Measurements from ENCODE around the gene STOML3.

The STOML3 gene

DNA sequence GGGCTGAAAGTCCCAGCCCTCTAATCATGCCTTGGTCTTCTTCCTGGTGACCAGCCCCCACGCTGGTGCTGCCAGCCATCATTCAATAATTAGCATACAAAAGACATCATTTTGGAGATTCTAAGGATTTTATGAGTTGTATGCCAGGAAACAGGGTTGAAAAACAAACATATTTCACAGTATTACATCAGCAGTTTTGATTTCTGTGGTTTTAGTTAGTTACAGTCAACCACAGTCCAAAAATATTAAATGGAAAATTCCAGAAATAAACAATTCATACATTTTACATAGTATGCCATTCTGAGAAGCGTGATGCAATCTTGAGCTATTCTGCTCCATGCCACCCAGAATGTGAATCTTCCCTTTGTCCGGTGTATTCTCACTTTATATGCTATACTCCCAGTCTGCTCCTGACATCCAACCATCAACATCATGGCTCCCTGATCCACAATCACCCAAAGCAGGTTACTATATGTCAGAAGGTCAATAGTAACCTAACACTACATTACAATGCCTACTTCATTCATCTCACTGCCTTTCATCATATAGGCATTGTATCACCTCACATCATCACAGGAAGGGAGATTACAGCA lies 49.2 kb downstream of the STOML3 start:
- Histone ChIP-seq H2AFZ (ENCODE audit: low read depth, low read length) (no peak overlapping the region), H3K36me3 (ENCODE audit: insufficient read depth, low read length) (no peaks in the 10 kb centered on the region), H3K27me3 (ENCODE audit: insufficient read depth, low read length) (no peaks in the 10 kb centered on the region), H3K9me3 (ENCODE audit: low read length) (no peaks in the 10 kb centered on the region), H3K4me1 (ENCODE audit: insufficient read depth, low read length) (no peaks in the 10 kb centered on the region), H3K4me3 (ENCODE audit: low read length) (no peak overlapping the region)

DNA sequence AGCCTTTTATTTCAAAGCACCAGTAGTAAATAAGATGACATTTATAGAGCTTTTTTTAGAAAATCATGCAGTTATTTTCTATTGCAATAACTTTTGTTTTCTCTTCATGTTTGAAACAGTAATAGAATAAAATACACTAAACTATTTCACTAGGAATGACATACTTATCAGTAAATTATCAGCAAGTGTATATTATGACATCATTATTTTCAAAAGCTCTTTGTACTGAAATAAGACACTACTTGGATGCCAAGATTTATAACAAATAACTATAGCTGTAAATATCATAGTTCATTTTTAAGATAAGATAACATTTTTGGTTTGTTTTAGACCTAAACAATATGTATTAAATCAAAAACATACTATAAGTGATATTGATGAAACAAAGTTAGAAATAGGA lies 56.8 kb downstream of the STOML3 start:
- Histone ChIP-seq H2AFZ (ENCODE audit: low read depth, low read length) (no peak overlapping the region), H3K36me3 (ENCODE audit: insufficient read depth, low read length) (no peaks in the 10 kb centered on the region), H3K27me3 (ENCODE audit: insufficient read depth, low read length) (no peaks in the 10 kb centered on the region), H3K4me1 (ENCODE audit: insufficient read depth, low read length) (peaks cover 7% of the 10 kb centered on the region), H3K4me3 (ENCODE audit: low read length) (no peak overlapping the region), H3K9me3 (ENCODE audit: low read length) (no peaks in the 10 kb centered on the region)

DNA sequence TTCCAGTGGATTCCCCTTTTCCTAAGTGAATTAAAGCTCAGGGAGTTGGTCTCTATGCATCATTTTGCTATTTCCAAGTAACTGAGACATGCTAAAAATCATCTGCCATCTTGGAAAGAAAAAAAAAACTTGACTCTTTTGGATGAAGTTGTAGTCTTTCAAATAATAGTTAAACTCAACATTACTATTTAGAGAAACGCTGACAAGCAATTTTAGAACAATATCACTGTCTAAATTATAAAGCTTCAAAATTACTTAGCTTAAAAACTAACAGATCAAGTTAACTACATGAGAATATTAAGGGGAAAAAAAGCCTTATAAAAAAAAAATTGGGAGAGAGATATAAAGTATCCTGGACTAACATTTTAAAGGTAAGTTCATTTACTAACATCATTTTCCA lies 68.5 kb downstream of the STOML3 start:
- no peaks in the 10 kb centered on the region for H3K4me1 ChIP-seq (ENCODE audit: insufficient read depth, low read length)
- no peak overlapping the region for H2AFZ ChIP-seq (ENCODE audit: low read depth, low read length)
- H3K27me3 ChIP-seq (ENCODE audit: insufficient read depth, low read length) = no peaks in the 10 kb centered on the region
- H3K36me3 ChIP-seq (ENCODE audit: insufficient read depth, low read length) = no peaks in the 10 kb centered on the region
- H3K4me3 ChIP-seq (ENCODE audit: low read length) = no peak overlapping the region
- H3K9me3 ChIP-seq (ENCODE audit: low read length) = peaks cover 4% of the 10 kb centered on the region

DNA sequence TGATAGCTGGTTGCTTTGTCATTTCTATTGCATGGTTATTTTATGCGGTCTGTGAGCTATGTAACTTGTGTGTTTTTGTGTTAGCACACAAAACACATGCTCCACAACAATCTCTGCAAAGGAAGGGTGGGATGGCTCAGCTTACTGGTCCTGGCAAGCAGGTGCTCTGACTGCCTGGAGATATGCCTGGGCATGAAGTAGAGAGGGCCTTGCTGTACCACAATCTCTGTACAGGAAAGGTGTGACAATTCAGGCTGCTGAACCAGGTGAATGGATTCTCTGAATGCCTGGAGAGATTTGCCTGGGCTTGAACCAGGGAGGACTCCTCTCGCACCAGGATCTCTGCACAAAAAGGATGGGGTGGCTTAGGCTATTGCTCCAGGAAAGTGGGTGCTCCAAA lies 69.5 kb downstream of the STOML3 start:
- Histone ChIP-seq H3K4me3 (ENCODE audit: low read length) (no peak overlapping the region), H3K9me3 (ENCODE audit: low read length) (peaks cover 4% of the 10 kb centered on the region), H2AFZ (ENCODE audit: low read depth, low read length) (no peak overlapping the region), H3K27me3 (ENCODE audit: insufficient read depth, low read length) (no peaks in the 10 kb centered on the region), H3K36me3 (ENCODE audit: insufficient read depth, low read length) (no peaks in the 10 kb centered on the region), H3K4me1 (ENCODE audit: insufficient read depth, low read length) (no peaks in the 10 kb centered on the region)

Data from neuron (in vitro differentiated cells).